HCEC 1CT (cell line): Measurements from ENCODE around the gene ZNF43.
"Not testable (repeated sequence)": the region's sequence is repeated elsewhere in the genome, so short reads cannot be mapped to it uniquely, and the experiment has no call there.

Experiments used
- DNase-seq: peaks from one replicate; pipeline ENCODE4 v3.0.0-alpha.2; 2017

Gene ZNF43

GRCh38 chr19:21789466-21790085 lies 46.4 kb downstream of the ZNF43 start:
- DNase-seq, result no peak

GRCh38 chr19:21786936-21787335 lies 49.0 kb downstream of the ZNF43 start:
- no peak for DNase-seq

GRCh38 chr19:21775792-21776191 lies 60.2 kb downstream of the ZNF43 start:
- DNase-seq, result not testable (repeated sequence)

GRCh38 chr19:21767065-21767800 lies 68.7 kb downstream of the ZNF43 start, which contains the start of gene ZNF100:
Gene ZNF100 (minus strand): TSS chr19:21767579. CDS start chr19:21767429, 150 bp downstream.
- peak; percentile 87 for DNase-seq

- DNase-seq, result not testable (repeated sequence)
Observed at GRCh38 chr19:21766705-21767064, 69.3 kb downstream of the ZNF43 start.

GRCh38 chr19:21765151-21765550 lies 70.8 kb downstream of the ZNF43 start:
- no peak for DNase-seq

GRCh38 chr19:21761547-21761946 lies 74.4 kb downstream of the ZNF43 start:
- not testable (repeated sequence) for DNase-seq

- DNase-seq, result no peak
Observed at GRCh38 chr19:21758296-21758695, 77.7 kb downstream of the ZNF43 start.

GRCh38 chr19:21755555-21755954 lies 80.4 kb downstream of the ZNF43 start:
- not testable (repeated sequence) for DNase-seq
